Cardiac fibroblast (primary cell): Measurements from ENCODE around the gene RPS21.

ENCODE experiments used
- DNase-seq, 2 donors: peaks; one replicate each; pipeline versions ENCODE4 v3.0.0 to v3.0.0-alpha.2; 2010; ENCODE audit warnings: low read depth in 2 of 2
- H3K4me3 ChIP-seq, 2 donors: replicated peaks in 1 of 2; 1 replicate in 1 of 2; 2 replicates in 1 of 2; pipeline ENCODE4 v1.5.1; 2011; ENCODE audit warnings: low read depth in 2 of 2, low read length in 2 of 2, mild to moderate bottlenecking in 2 of 2, moderate library complexity in 1 of 2
- TF ChIP-seq, protein P1 (sequence below): IDR thresholded peaks from one replicate; pipeline ENCODE4 v1.5.1; 2011; ENCODE audit warnings: low read depth, mild to moderate bottlenecking, low read length, inconsistent platforms

The RPS21 gene

DNA sequence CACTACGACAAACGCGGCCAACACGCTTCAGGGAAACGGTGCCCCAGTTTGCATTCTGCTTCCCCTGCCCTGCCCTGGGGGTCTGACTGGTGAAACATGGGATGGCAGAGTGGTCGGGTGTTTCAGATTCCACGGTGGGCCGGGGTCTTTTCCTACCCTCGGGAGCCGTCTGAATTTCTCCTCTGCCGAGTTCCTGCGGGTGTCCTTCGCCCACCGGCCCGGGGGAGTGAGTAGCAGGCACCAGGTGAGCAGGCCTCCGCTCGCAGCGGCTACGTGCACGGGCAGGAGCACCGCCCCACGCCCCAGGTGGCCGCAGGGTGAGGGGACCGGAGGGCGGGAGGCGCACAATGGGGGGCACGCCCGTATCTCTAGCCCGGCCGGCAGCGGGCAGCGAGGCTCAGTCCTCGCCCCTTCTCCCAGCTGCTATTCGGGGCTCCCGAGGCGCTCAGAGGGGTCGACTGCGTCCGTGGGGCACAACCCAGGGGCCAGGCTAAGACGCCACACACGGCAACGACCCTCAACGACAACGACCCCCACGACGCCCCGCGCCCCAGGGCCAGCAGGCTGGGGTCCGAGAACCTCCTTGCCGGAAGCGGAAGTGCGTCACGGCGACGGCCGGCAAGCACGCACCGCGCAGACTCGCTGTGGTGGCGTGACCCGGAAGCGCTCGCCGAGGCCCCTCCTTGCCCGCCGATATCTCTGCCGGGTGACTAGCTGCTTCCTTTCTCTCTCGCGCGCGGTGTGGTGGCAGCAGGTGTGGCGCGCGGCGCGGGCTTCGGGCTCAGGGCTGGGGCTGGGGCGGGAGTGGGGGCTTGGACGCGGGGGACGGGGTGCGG lies at the start of gene RPS21:
Gene RPS21, plus strand, starts transcription at position 721 of the 836 bp plus-strand sequence. CDS start 236 bp downstream, outside the sequence.
- peak; percentile 89 to 91 for DNase-seq
- H3K4me3 ChIP-seq: peak within 1 kb of the TSS; percentile 97 to 99

DNA sequence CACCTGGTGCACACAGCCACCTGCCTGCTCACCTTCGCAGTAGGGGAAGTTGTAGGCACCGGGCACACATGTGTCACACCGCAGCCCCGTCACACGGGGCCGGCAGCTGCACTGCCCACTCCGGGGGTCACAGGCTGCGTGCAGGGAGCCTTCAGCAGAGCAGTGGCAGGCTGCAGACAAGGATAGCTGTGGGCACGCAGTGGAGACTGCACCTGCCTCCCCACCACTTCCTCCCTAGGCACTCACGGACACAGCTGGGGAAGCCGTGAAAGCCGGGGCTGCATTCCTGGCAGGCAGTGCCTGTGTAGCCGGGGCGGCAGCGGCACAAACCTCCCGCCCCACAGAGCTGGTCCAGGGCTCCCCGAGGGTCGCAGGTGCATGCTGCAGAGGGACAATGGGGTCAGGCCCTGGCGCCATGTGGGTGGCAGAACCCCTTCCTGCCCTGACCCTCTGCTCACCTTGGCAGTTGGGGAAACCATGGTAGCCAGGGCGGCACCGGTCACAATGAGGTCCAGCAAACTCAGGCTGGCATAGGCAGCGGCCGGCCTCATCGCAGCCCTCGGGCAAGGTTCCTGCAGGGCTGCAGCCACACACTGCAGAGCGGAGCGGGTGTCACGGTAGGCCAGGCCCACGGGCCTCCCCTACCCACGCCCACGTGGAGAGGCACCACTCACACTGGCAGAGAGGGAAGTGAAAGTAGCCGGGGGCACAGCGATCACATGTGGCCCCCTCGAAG lies 49.2 kb upstream of the RPS21 start:
- H3K4me3 ChIP-seq: no peak overlapping the region
- DNase-seq: no peak
- TF ChIP-seq, protein P1, sequence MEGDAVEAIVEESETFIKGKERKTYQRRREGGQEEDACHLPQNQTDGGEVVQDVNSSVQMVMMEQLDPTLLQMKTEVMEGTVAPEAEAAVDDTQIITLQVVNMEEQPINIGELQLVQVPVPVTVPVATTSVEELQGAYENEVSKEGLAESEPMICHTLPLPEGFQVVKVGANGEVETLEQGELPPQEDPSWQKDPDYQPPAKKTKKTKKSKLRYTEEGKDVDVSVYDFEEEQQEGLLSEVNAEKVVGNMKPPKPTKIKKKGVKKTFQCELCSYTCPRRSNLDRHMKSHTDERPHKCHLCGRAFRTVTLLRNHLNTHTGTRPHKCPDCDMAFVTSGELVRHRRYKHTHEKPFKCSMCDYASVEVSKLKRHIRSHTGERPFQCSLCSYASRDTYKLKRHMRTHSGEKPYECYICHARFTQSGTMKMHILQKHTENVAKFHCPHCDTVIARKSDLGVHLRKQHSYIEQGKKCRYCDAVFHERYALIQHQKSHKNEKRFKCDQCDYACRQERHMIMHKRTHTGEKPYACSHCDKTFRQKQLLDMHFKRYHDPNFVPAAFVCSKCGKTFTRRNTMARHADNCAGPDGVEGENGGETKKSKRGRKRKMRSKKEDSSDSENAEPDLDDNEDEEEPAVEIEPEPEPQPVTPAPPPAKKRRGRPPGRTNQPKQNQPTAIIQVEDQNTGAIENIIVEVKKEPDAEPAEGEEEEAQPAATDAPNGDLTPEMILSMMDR: no peak

More for the DNA sequence above, at the start of gene RPS21:
- TF ChIP-seq, protein P1: no peak

DNA sequence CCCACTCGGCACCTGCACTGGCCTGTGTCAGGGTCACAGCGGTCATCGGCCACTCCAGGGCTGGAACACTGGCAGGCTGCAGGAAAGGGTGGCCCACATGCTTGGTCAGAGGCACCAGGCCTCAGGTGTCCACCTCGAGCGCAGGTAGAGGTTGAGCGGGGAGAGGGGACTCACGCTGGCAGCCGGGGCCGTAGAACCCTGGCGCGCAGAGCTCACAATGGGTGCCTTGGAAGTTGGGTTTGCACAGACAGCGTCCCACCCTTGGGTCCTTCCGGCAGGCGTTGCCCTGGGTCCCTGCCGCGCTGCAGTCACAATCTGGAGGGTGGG lies 48.6 kb upstream of the RPS21 start:
- TF ChIP-seq, protein P1: no peak
- DNase-seq: no peak
- no peak overlapping the region for H3K4me3 ChIP-seq

DNA sequence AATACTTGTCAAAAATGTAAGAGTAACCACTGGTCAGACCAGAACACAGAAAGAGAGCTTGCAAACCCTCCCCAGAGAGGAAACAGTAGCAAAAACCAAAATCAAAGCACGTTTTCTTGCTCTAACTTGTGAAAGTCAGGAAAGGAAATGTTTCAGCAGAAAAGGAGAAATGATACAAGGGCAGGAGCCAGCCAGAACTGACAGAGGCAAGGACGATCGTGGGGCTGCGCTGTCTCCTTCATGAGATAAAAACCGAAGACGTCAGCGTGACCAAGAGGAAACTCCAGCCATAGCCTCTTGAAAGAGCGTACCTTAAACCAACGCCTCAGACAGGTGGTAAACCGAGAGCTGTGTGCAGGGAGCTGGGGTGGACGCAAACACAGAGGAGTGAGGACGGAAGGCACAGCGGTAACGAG lies 47.2 kb upstream of the RPS21 start:
- no peak for DNase-seq
- no peak overlapping the region for H3K4me3 ChIP-seq
- TF ChIP-seq, protein P1: no peak

DNA sequence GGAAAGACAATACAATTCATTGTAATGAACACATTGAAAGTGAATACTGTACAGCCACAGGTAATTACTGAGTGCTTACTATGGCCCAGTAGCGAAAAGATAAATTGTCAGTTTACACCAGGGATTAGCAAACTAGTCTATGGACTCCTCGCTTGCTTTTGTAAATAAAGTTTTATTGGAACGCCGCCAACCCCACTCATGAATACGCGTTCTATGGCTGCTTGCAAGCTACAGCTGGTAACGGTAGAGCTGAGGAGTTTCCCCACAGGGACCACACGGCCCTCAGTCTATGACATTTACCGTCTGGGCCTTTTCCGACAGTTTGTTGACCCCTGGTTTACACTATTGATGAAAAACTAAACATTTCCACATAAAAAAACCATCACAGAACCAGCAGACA lies 44.0 kb upstream of the RPS21 start:
- no peak for DNase-seq
- TF ChIP-seq, protein P1: no peak
- no peak overlapping the region for H3K4me3 ChIP-seq

DNA sequence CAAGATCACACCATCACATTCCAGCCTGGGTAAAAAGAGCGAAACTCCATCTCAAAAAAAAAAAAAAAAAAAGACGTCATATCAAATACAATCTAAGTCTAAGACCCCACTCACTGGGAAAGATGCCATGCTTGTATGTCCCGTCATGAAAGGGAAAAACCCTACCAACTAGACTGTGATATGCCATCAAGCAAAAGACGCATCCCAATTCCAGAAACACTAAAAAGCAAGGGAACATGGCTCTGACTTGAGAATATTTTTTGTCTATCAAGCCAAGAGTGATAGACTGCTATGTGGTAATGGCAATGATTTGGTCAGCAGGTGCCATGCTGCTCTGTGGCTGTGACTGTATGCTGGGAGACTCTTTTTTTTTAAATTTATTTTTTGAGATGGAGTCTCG lies 42.8 kb upstream of the RPS21 start:
- no peak for DNase-seq
- TF ChIP-seq, protein P1: no peak
- no peak overlapping the region for H3K4me3 ChIP-seq
